GM21576 (cell line): ENCODE results near the gene RNASEH2C.
"Not testable (repeated sequence)": the region's sequence is repeated elsewhere in the genome, so short reads cannot be mapped to it uniquely, and the experiment has no call there.

Source experiments
- ATAC-seq: cut with Tn5 transposase; IDR thresholded peaks from one replicate; pipeline ENCODE4 v1.9.1; 2021; ENCODE audit warnings: mild to moderate bottlenecking, moderate library complexity; ENCODE audit not compliant: unreplicated experiment

The RNASEH2C gene

DNA sequence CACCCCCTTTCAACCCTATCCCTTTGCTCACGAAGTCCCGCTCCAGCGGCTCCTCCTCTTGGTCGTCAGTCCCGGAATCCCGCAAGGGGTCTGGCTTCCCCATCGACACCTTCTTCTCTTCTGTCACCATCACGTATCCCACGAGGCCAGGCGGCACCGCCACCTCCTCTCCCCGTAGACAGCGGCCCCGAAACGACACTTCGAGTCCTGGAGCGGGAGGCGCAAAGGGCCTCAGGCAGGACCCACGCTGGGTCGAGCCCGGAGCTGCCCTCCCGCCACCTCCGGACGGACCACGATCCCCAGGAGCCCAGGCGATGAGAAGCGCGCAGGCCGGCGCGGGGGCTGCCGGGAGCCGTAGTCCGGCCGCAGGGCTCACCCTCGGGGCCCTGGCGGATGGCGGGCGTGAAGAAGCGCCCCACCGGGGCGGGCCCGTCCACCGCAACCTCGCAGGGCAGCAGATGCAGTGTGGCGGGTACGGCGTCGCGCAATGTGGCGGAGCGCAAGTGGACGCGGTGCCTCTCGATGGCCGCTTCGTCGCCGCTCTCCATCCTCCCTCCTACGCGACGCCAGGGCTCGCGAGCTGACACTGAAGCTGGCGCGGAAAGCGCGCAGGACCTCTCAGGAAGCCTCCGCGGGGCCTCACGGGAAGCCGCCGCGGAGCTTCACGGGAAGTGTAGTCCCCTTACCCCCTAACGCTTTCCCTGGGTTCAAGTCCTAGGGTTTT lies at the start of gene RNASEH2C:
TSS of gene RNASEH2C (minus strand) at position 588 of the 724 bp plus-strand sequence. CDS start at position 548, 40 bp downstream.
- ATAC-seq, result peak; percentile 65

DNA sequence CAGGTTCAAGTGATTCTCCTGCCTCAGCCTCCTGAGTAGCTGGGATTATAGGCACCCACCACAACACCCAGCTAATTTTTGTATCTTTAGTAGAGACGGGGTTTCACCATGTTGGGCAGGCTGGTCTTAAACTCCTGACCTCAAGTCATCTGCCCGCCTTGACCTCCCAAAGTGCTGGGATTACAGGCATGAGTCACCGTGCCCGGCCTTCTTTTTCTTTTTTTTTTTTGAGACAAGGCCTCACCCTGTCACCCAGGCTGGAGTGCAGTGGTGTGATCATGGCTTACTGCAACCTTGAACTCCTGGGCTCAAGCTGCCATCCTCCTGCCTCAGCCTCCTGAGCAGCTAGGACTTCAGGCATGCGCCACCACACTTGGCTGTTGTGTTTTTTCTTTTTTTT lies 47.2 kb upstream of the RNASEH2C start:
- not testable (repeated sequence) for ATAC-seq

DNA sequence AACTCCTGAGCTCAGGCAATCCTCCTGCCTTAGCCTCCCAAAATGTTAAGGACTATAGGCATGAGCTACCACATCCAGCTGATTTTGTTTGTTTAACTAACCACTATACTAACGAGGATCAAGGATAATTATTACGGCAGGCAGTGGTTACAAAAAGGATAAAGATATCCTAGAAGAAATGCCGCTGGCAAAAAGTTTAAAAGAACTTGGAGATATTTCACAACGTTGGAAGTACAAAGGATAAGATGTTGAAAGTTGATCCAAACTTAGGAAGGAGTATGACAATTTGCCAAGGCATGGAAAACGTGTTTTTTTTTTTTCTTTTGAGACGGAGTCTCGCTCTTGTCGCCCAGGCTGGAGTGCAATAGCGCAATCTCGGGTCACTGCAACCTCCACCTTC lies 46.8 kb upstream of the RNASEH2C start:
- ATAC-seq, result no peak

DNA sequence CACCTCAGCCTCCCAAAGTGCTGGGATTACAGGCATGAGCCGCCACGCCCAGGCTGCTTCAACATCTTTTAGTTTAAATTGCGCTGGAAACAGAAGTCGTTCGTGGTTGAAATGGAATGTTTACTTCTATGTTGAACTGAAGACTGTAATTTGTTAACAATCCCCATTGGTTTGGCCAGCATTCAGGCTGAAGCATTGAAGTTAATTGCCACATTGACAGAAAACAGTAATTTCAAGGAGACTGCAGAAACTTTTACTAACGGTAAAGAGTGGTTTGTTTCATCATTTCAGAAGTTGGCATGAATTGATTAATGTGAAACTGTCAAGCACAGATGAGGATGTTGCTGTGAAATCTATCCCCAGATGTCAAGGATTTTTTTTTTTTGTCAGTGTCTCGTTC lies 45.9 kb upstream of the RNASEH2C start:
- no peak for ATAC-seq

DNA sequence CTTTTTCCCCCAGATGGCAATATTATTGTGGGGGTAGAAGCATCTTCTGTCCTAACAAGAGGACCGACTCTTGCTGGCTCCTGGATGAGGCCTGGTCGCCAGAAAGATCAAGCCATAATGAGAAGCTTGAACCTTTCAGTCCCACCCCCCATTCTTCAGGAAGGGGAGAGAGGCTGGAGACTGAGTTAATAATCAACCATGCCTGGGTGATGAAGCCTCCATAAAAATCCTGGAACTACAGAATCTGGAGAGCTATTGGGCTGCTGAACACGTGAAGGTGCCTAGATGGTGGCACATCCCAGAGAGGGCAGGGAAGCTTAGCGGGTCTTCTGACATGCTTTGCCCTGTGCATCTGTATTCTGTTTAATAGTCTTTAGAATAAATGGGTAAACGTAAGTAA lies 43.8 kb upstream of the RNASEH2C start:
- no peak for ATAC-seq

DNA sequence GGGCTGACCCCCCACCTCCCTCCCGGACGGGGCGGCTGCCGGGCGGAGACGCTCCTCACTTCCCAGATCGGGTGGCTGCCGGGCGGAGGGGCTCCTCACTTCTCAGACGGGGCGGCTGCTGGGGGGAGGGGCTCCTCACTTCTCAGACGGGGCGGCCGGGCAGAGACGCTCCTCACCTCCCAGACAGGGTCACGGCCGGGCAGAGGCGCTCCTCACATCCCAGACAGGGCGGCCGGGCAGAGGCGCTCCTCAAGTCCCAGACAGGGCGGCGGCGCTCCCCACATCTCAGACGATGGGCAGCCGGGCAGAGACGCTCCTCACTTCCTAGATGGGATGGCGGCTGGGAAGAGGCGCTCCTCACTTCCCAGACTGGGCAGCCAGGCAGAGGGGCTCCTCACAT lies 42.2 kb upstream of the RNASEH2C start:
- not testable (repeated sequence) for ATAC-seq

DNA sequence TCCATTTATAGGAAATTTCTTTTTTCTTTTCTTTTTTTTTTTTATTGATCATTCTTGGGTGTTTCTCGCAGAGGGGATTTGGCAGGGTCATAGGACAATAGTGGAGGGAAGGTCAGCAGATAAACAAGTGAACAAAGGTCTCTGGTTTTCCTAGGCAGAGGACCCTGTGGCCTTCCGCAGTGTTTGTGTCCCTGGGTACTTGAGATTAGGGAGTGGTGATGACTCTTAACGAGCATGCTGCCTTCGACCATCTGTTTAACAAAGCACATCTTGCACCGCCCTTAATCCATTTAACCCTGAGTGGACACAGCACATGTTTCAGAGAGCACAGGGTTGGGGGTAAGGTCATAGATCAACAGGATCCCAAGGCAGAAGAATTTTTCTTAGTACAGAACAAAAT lies 41.6 kb upstream of the RNASEH2C start:
- ATAC-seq, result not testable (repeated sequence)

DNA sequence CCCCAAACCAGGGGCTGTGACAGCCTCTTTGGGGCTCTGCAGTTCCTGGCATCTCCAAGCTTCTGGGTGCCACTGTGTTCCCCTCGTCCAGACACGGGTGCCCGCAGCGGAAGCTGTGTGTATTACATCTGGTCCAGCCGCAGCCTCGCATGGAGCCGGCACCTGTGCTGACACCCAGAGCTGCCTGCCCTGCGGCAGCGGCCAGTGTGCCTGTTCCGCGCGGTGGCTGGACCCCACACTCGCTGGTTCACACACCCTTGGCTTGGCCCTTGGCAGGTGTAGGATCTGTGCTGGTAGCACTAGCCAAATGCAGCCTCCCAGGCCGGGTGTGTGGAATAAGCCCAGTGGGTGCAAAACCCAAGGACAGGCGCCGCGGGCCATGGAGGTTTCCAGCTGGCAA lies 24.5 kb upstream of the RNASEH2C start:
- no peak for ATAC-seq

DNA sequence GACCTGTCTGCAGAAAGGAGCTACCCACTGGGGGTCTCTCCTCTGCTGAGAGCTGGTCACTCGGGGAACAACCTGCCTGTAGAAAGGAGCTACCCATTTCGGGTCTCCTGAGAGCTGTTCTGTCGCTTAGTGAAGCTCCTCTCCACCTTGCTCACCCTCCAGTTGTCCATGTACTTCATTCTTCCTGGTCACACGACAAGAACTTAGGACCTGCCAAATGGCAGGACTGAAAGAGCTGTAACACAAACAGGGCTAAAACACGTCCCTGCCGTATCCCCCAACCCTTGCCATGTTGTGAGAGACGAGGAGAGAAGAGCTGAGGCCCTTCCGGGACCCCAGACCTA lies 24.1 kb upstream of the RNASEH2C start:
- no peak for ATAC-seq

DNA sequence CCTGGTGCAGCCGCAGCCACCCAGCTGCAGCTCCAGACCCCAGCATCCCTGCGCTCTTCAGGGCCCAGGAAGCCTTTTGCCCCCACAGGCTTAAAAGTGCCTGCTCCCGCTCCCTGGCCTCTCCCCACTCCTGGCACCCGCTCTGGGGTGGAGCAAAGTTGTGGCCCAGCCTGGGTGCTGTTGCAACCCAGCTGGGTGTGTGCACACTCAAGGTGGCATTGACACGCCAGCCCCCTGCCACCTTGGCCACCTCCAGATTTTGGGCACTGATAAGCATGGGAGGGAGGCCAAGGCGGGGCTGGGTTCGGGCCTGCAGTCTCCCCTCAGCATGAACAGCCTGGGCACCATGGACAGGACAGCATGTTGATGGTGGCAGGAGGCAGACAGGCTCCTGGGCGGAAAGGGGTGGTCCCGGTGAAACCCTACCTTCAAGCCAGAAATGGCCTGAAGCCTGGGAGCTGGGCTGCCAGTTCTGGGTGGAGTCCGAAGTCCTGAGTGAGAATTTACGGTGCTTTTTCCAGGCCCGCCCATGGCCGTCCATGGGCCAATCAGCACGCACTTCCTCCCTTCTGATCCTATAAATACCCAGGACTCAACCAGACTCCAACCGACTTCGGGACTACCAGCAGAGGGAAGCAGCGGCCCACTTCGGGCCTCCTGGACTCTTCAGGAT lies 23.6 kb upstream of the RNASEH2C start:
- no peak for ATAC-seq

GRCh38 chr11:65743681-65744025 lies 23.1 kb upstream of the RNASEH2C start:
- no peak for ATAC-seq

DNA sequence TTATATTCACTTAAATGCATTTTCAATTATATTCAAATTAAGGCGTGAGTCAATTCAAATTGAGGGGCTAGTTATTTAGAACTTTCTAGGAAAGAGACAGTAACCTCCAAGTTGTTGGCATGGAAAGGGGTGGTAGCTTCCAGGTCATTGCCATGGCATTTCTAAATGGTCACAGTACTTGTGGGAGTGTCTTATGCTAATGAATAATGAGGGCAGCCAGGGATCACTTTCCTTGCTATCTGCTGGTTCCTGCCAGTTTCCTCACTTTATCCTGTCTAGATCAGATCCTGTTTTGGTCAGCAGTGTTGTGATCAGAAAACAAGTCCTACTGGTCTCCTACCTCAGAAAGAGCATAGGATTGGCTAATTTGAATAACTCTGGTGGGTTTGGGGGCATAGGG lies 21.8 kb upstream of the RNASEH2C start:
- ATAC-seq, result no peak

- ATAC-seq, result no peak
These were observed 20.6 kb upstream of the RNASEH2C start for GRCh38 chr11:65741185-65741584.

GRCh38 chr11:65739022-65739421 lies 18.4 kb upstream of the RNASEH2C start:
- ATAC-seq, result no peak

DNA sequence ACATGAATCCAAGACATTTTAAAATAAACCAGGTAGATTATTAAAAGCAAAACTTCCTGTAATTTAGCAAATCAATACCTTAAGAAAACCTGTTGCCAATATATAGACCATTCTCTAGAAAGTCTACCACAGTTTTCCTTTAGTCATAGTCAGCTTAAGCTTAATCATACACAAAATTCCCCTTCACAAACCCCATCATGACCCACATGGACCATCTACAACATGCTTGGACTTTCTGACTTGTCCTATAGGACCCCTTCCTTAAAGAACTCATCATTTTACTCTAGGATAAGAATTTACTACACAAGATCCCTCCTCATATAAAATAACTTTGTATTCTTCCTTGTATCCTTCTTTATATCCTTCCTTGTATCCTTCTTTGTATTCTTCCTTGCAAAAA lies 16.2 kb upstream of the RNASEH2C start:
- no peak for ATAC-seq

- not testable (repeated sequence) for ATAC-seq
These were observed 14.5 kb upstream of the RNASEH2C start for GRCh38 chr11:65735111-65735510.

DNA sequence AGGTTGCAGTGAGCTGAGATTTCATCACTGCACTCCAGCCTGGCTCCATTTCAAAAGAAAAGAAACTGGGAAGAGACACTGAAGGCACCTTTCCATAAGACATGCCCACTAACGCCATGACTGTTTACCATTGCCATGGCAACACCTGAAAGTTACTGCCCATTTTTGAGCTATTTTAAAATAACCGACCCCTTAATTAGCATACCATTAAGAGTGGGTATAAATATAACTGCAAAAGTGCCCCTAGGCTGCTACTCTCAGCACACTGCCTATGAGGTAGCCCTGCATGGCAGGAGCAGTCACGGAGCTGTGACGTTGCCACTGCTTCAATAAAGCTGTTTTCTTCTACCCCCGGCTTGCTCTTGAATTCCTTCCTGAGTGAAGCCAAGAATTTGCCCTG lies 9.9 kb upstream of the RNASEH2C start:
- ATAC-seq, result no peak

- ATAC-seq, result no peak
These were observed 7.3 kb upstream of the RNASEH2C start for GRCh38 chr11:65727865-65728264.

GRCh38 chr11:65726660-65727059 lies 6.1 kb upstream of the RNASEH2C start:
- no peak for ATAC-seq

- ATAC-seq, result no peak
These were observed 1.7 kb upstream of the RNASEH2C start for GRCh38 chr11:65722261-65722660.

DNA sequence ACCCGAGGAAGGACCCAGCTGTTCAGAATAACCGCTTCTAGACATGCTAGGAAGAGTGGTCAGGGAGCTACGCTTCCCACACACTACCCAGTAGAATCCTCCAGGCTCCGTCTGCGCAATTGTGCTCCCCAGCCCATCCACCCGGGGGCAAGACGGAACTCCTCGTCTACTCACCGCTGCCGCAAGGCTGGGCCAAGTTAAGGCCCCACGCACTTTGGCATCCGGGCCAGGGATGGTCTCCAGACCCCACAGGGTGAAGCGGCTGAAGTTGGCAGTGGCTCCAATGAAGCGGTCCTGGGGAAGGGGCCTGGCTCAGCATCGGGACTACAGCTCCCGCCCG lies 757 bp downstream of the RNASEH2C start:
- peak; percentile 15 for ATAC-seq

DNA sequence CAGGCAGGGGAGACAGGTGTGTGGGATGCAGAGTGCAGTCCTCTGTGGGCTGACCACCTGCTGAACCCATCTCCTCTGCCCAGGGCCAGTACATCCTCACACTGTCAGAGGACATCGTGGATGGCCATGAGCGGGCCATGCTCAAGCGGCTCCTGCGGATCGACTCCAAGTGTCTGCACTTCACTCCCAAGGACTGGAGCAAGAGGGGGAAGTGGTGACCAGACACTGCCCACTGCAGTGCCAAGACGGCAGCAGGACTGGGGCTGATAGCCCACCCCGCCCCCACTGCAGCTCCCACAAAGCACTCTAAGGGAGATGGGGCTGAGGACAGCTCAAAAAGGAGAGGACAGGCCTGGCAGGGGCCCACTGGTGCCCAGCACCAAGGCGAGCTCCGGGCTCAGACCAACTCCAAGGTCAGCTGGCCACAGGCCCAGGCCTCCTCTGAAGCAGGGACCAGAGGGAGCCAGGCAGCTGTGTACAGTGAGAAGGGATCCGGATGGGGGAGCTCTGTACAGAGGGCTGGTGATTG lies 1.6 kb downstream of the RNASEH2C start:
- no peak for ATAC-seq

GRCh38 chr11:65718531-65718930 lies 2.1 kb downstream of the RNASEH2C start:
- ATAC-seq, result no peak
